BLaER1 treated with 17β-estradiol and CSF1 and Interleukin-3, amounts not matched to agents 10 nM and 100 nM (cell line): Measurements from ENCODE around the gene BRAP.
"Not testable (repeated sequence)": the region's sequence is repeated elsewhere in the genome, so short reads cannot be mapped to it uniquely, and the experiment has no call there.

Experiments
- H3K27ac ChIP-seq, 11 experiments: shearing (Covaris generic); formaldehyde crosslinking; 2 replicates each; pipeline ENCODE4 v1.8.1; 2022
- H3K27me3 ChIP-seq, 11 experiments: shearing (Covaris generic); formaldehyde crosslinking; 2 replicates each; pipeline ENCODE4 v1.8.1; 2022
- H3K36me3 ChIP-seq, 11 experiments: shearing (Covaris generic); formaldehyde crosslinking; 2 replicates each; pipeline ENCODE4 v1.8.1; 2022
- H3K4me1 ChIP-seq, 10 experiments: shearing (Covaris generic); formaldehyde crosslinking; 2 replicates each; pipeline ENCODE4 v1.8.1; 2022
- H3K4me2 ChIP-seq, 11 experiments: shearing (Covaris generic); formaldehyde crosslinking; 2 replicates each; pipeline ENCODE4 v1.8.1; 2022
- H3K4me3 ChIP-seq, 10 experiments: shearing (Covaris generic); formaldehyde crosslinking; 2 replicates each; pipeline ENCODE4 v1.8.1; 2022
- H3K9ac ChIP-seq, 11 experiments: shearing (Covaris generic); formaldehyde crosslinking; 2 replicates each; pipeline ENCODE4 v1.8.1; 2022
- H3K9me3 ChIP-seq, 11 experiments: shearing (Covaris generic); formaldehyde crosslinking; replicated peaks in 1 of 11; 2 replicates each; pipeline ENCODE4 v1.8.1; 2022
- H4K20me1 ChIP-seq, 11 experiments: shearing (Covaris generic); formaldehyde crosslinking; 2 replicates each; pipeline ENCODE4 v1.8.1; 2022
- Cebpa-rat ChIP-seq, 11 experiments: shearing (Covaris generic); IDR thresholded peaks; 2 replicates each; pipeline ENCODE4 v1.8.1; 2022

BRAP gene

DNA sequence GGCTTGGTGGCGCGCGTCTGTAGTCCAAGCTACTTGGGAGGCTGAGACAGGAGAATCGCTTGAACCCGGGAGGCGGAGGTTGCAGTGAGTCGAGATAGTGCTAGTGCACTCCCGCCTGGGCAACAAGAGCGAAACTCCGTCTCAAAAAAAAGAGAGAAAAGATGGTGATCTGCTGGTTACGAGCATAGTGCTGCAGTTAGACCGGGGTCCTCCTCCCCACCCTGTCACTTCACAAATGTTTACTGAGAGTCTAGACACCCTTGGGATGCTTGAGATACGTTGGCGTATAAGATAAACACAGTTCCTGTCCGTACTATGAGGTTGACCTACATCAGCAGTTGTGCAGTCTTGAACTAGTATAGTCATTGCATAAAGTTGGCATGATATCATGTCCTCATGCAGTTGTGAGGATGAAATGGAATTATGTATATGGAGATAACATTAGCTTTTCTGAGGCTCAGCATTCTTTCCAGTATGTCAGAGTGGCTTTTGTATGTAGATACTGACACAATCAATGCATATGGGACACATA lies 884 bp upstream of the BRAP start:
- H3K9me3 ChIP-seq: no peaks in the 10 kb centered on the region
- peak overlapping the region; percentile 80 to 97 (median 91) for H3K4me2 ChIP-seq
- H3K36me3 ChIP-seq: peaks cover 17 to 35% (median 21%) of the 10 kb centered on the region in 11 experiments
- peak overlapping the region; percentile 94 to 98 (median 96) for H3K9ac ChIP-seq
- no peaks in the 10 kb centered on the region for H3K27me3 ChIP-seq
- TF ChIP-seq Cebpa-rat (IDR thresholded peaks at IDR 0.05): no peak
- peak overlapping the region; percentile 88 to 94 (median 91) for H3K27ac ChIP-seq
- peaks cover 0 to 37% (median 28%) of the 10 kb centered on the region in 11 experiments; a peak in 19 of 22 replicates for H4K20me1 ChIP-seq
- peak overlapping the region; percentile 84 to 98 (median 90) for H3K4me3 ChIP-seq
- peaks cover 22 to 27% (median 25%) of the 10 kb centered on the region in 10 experiments for H3K4me1 ChIP-seq

DNA sequence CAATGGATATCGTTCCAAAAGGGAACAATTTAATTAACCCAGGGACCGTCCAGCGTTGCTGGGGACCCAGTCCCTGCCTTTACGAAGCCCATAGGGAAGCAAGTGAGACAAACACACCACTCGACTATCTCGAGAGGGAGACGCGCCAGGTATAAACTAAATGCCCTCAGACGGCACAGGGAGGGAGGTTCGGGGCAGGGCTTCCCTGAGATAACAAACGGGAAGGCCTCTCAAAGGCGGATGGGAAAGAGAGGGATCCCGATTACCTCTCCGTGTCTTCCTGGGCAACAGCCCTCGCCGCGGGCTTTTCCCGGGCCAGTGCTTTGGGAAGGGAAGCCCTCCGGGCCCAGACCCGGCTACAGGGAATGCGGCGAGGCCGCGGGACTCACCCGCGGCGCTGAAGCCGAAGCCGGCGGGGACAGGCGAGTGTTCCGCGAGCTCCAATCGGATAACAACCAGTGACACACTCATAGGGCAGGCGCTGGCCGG lies 390 bp downstream of the BRAP start:
- Histone ChIP-seq H3K4me2 (peak overlapping the region; percentile 78 to 97 (median 93)), H3K9ac (peak overlapping the region; percentile 94 to 98 (median 96)), H3K36me3 (peaks cover 30 to 37% (median 33%) of the 10 kb centered on the region in 11 experiments), H3K9me3 (no peaks in the 10 kb centered on the region), H3K27me3 (no peaks in the 10 kb centered on the region), H3K4me3 (peak overlapping the region; percentile 84 to 98 (median 90)), H3K4me1 (peaks cover 22 to 27% (median 25%) of the 10 kb centered on the region in 10 experiments), H4K20me1 (peaks cover 0 to 42% (median 30%) of the 10 kb centered on the region in 11 experiments; a peak in 19 of 22 replicates), H3K27ac (peak overlapping the region; percentile 88 to 94 (median 91))
- TF ChIP-seq Cebpa-rat (IDR thresholded peaks at IDR 0.05): no peak

DNA sequence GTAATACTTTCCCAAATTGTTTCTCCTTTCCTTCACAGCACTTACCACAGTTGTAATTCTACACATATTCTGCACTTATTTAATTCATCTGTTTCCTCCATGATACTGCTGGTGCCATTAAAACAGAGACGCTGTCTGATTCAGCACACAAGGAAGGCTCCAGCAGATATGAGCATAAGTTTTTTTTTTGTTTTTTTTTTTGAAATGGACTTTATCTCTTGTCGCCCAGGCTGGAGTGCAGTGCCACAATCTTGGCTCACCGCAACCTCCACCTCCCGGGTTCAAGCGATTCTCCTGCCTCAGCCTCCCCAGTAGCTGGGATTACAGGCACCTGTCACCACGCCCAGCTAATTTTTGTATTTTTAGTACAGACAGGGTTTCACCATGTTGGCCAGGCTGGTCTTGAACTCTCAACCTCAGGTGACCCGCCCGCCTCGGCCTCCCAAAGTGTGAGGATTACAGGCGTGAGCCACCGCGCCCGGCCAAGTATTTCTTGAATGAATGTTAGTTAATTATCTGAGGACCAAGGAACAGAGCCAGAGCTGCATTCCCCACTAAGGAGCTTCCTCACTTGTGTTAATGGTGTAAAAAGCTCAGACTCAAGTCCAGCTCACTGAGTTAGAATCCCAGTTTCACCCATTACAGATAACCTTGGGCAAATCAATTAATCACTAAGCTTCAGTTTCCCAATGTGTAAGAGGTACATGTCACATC lies 1.1 kb downstream of the BRAP start:
- Histone ChIP-seq H4K20me1 (peaks cover 0 to 43% (median 31%) of the 10 kb centered on the region in 11 experiments; a peak in 19 of 22 replicates), H3K27ac (peak overlapping the region; percentile 88 to 94 (median 91)), H3K4me2 (peak overlapping the region; percentile 78 to 97 (median 93)), H3K36me3 (peaks cover 37 to 44% (median 38%) of the 10 kb centered on the region in 11 experiments), H3K9ac (peak overlapping the region; percentile 94 to 98 (median 96)), H3K4me3 (peak overlapping the region; percentile 84 to 98 (median 90)), H3K4me1 (peaks cover 22 to 27% (median 25%) of the 10 kb centered on the region in 10 experiments)
- not testable (repeated sequence) for H3K9me3 ChIP-seq, H3K27me3 ChIP-seq

DNA sequence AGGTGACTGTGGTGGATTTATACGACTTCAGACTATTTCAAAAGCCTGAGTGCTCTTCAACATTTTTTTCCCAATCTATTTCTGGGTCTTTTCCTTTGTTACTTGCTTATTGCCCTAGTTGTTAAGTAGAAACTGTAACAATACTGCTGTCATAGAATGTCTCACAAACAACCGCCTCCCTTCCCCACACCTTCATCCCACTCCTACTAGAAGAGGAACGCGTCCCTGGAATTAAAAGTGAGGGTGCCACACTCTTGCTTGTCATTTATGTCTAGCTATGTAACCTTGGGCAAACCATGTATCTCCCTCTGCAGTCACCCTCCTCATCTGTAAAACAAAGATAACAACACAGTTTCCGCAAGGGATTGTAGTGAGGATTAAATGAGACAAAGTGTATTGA lies 8.6 kb downstream of the BRAP start:
- Histone ChIP-seq H3K27me3 (no peaks in the 10 kb centered on the region), H3K36me3 (peaks cover 98 to 100% (median 100%) of the 10 kb centered on the region in 11 experiments), H3K27ac (no peak overlapping the region), H3K4me3 (no peak overlapping the region), H3K4me2 (no peak overlapping the region), H3K9me3 (no peaks in the 10 kb centered on the region), H3K4me1 (no peaks in the 10 kb centered on the region), H3K9ac (no peak overlapping the region), H4K20me1 (peaks cover 9 to 67% (median 48%) of the 10 kb centered on the region in 11 experiments; a peak in 19 of 22 replicates)
- no peak for TF ChIP-seq Cebpa-rat (IDR thresholded peaks at IDR 0.05)

DNA sequence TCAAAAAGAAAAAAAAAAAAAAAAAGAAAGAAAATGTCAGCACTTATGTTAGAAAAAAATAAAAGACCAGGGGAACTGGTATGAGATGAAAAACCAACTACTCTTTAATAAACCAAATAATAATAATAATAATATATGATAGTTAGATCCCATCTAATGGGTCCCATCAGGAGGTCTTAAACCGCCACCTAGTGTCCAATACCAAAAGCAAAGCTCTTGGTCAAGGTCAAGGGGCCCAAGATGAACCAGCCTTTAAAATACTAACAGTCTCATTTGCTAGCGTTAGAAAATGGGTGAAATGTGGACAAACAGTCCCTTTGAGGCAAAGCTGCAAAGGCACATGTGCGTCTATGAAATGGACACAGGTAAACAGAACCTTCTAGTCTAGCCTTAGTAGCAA lies 12.3 kb downstream of the BRAP start:
- Histone ChIP-seq H3K36me3 (peaks cover 98 to 100% (median 100%) of the 10 kb centered on the region in 11 experiments), H3K4me2 (no peak overlapping the region), H3K9ac (no peak overlapping the region), H3K27ac (no peak overlapping the region), H4K20me1 (peaks cover 6 to 56% (median 40%) of the 10 kb centered on the region in 11 experiments; a peak in 19 of 22 replicates), H3K4me1 (no peaks in the 10 kb centered on the region), H3K4me3 (no peak overlapping the region), H3K27me3 (no peaks in the 10 kb centered on the region), H3K9me3 (no peaks in the 10 kb centered on the region)
- TF ChIP-seq Cebpa-rat (IDR thresholded peaks at IDR 0.05): no peak

DNA sequence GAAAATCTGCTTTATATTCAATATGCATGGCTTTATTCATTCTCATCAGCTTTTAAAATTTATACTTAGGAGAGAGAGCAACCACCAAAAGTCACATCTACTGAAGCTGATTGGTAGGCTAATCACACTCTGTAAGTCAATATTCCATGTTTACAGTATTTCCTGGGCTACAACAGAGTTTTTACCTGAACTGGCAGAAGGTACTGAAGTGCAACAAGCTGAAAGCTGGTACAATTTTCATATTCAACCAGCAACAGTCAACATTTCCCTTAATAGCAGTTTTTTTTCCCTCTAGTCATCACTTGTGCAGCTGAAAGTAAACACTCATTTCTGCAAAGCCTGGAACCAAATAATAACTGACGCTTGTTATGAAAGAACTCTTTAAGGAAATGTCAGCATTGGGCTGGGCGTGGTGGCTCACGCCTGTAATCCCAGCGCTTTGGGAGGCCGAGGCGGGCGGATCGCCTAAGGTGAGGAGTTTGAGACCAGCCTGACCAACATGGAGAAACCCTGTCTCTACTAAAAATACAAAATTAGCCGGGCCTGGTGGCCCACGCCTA lies 12.9 kb downstream of the BRAP start:
- Histone ChIP-seq H3K36me3 (peaks cover 95 to 100% (median 100%) of the 10 kb centered on the region in 11 experiments), H3K9ac (no peak overlapping the region), H3K27ac (no peak overlapping the region), H3K27me3 (no peaks in the 10 kb centered on the region), H3K9me3 (no peaks in the 10 kb centered on the region), H3K4me2 (no peak overlapping the region), H4K20me1 (peaks cover 6 to 56% (median 39%) of the 10 kb centered on the region in 11 experiments; a peak in 19 of 22 replicates), H3K4me3 (no peak overlapping the region), H3K4me1 (no peaks in the 10 kb centered on the region)
- TF ChIP-seq Cebpa-rat (IDR thresholded peaks at IDR 0.05): no peak

DNA sequence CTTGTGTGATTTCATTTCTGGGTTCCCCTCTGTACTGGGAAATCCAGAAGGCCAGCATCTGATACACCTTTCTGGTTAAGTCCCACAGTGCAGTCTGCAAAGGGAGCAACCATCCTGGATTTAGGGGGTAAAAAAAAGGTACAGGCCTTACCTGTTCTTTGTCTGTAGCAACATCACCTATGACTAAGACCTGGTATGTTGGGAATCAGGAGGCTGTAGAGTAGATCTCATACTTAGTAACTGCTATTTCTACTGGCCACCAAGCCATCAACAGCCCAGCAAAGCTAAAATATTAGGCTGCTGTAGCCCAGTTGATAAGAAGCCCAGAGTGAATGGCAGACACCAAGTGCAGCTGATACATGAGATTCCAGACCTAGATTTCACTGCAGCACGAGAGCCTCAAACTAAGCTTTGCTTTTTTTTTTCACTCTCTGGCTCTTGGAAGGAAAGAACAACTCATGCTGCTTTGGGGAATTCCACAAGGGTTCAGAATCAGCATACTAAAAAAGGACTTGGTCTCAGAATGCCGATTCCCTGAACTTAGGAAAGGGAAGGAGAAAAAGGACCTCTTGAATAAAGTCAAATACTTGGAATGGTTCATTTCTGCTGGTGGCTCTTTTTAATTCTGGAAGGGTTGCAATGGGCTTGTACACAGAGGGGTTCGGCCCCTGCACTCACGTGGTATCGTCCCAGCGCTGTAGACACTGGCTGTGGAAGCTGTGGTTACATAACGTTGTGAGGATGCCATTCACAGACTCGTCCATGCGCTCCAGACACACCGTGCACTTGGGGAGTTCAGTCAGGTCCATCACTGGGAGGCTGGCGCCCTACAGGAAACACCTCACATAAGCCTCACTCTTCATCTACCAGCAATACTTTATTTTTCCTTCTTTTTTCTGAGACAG lies 20.5 kb downstream of the BRAP start:
- TF ChIP-seq Cebpa-rat (IDR thresholded peaks at IDR 0.05): no peak
- H3K36me3 ChIP-seq: peaks cover 95 to 100% (median 98%) of the 10 kb centered on the region in 11 experiments

DNA sequence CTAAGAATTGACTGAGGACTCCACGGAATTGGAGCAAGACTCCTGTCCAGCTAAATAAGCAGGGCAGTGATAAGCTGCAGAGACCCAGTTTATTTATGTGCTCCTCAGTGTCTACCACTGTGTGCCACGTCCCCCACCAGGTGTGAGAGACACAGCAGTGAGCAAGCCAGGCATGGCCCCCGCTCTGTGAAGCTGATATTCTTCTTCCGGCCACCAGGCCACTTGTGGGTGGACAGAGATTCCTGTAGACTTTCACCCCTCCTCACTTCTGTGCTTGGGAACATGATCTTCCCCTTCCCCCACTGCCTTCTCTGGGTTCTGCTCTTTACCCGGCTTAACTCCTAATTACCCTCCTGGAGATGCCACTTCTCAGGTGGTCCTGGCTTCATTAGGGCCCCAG lies 21.3 kb downstream of the BRAP start:
- H3K36me3 ChIP-seq: peaks cover 95 to 100% (median 98%) of the 10 kb centered on the region in 11 experiments
- no peaks in the 10 kb centered on the region for H3K27me3 ChIP-seq
- H3K9me3 ChIP-seq: no peaks in the 10 kb centered on the region
- H4K20me1 ChIP-seq: peaks cover 0 to 17% (median 4%) of the 10 kb centered on the region in 11 experiments; a peak in 5 of 22 replicates
- no peak for TF ChIP-seq Cebpa-rat (IDR thresholded peaks at IDR 0.05)
- no peak overlapping the region for H3K27ac ChIP-seq
- no peak overlapping the region for H3K9ac ChIP-seq
- H3K4me1 ChIP-seq: peaks cover 0 to 24% (median 8%) of the 10 kb centered on the region in 10 experiments; a peak in 9 of 20 replicates
- H3K4me2 ChIP-seq: no peak overlapping the region
- no peak overlapping the region for H3K4me3 ChIP-seq

More for the DNA sequence above, 20.5 kb downstream of the BRAP start:
- Histone ChIP-seq H3K9ac (no peak overlapping the region), H3K4me2 (no peak overlapping the region), H3K9me3 (no peaks in the 10 kb centered on the region), H3K27me3 (no peaks in the 10 kb centered on the region), H4K20me1 (peaks cover 0 to 17% (median 4%) of the 10 kb centered on the region in 11 experiments; a peak in 6 of 22 replicates), H3K4me3 (no peak overlapping the region), H3K27ac (no peak overlapping the region), H3K4me1 (peaks cover 0 to 24% (median 8%) of the 10 kb centered on the region in 10 experiments; a peak in 9 of 20 replicates)
